Stimulated activated naive CD8-positive, alpha-beta T cell treated with anti-CD3 and anti-CD28 coated beads, Interleukin-15, amount 100 ng/mL, for 72 hours (primary cell): ENCODE results near the gene TMEM62.
"Not testable (repeated sequence)": the region's sequence is repeated elsewhere in the genome, so short reads cannot be mapped to it uniquely, and the experiment has no call there.

ENCODE experiments used
- ATAC-seq: fragments of 150-1000 bp; cut with Tn5 transposase; 2 replicates; pipeline ENCODE4 v1.10.0; 2021; ENCODE audit warnings: mild to moderate bottlenecking, moderate library complexity
- DNase-seq, 2 donors: peaks; one replicate each; pipeline ENCODE4 v3.0.0; 2021 to 2022
- H3K27ac Mint-ChIP-seq, 2 donors: one replicate each; pipeline ENCODE4 v1.8.0; 2022; ENCODE audit warnings: mild to moderate bottlenecking in 2 of 2, mixed read lengths in 2 of 2, moderate library complexity in 2 of 2
- H3K27me3 Mint-ChIP-seq: one replicate; pipeline ENCODE4 v1.8.0; 2022; ENCODE audit warnings: mixed read lengths
- H3K4me1 Mint-ChIP-seq: one replicate; pipeline ENCODE4 v1.8.0; 2022; ENCODE audit warnings: mild to moderate bottlenecking, mixed read lengths
- H3K4me3 Mint-ChIP-seq, 2 donors: one replicate each; pipeline ENCODE4 v1.8.0; 2022; ENCODE audit warnings: mild to moderate bottlenecking in 2 of 2, mixed read lengths in 2 of 2, moderate library complexity in 1 of 2
- H3K9me3 Mint-ChIP-seq, 2 donors: one replicate each; pipeline ENCODE4 v1.8.0; 2022; ENCODE audit warnings: mixed read lengths in 2 of 2

TMEM62 gene

GRCh38 chr15:43105778-43106485 lies 27.5 kb upstream of the TMEM62 start, which contains the start of gene UBR1:
Gene UBR1 (minus strand): TSS chr15:43106038. CDS start chr15:43106022, 16 bp downstream.
- Mint-ChIP-seq H3K4me3 (peak within 1 kb of the TSS; percentile 95 to 97), H3K27me3 (no peaks in the 10 kb centered on the region), H3K9me3 (no peaks in the 10 kb centered on the region), H3K27ac (peak within 1 kb of the TSS; percentile 97 to 98), H3K4me1 (peaks cover 46% of the 10 kb centered on the region)
- DNase-seq (peak; percentile 85 to 93), ATAC-seq (peak; percentile 96)

- ATAC-seq (no peak), DNase-seq (no peak)
- H3K27ac Mint-ChIP-seq, result peak overlapping the region; percentile 97 to 98
- H3K4me1 Mint-ChIP-seq, result peaks cover 40% of the 10 kb centered on the region
- no peaks in the 10 kb centered on the region for H3K27me3 Mint-ChIP-seq
- no peaks in the 10 kb centered on the region for H3K9me3 Mint-ChIP-seq
- peak overlapping the region; percentile 95 to 97 for H3K4me3 Mint-ChIP-seq
These were observed 26.9 kb upstream of the TMEM62 start for GRCh38 chr15:43106486-43106829.

GRCh38 chr15:43107751-43108150 lies 25.6 kb upstream of the TMEM62 start:
- ATAC-seq, result no peak
- Mint-ChIP-seq H3K27ac (no peak overlapping the region), H3K27me3 (no peaks in the 10 kb centered on the region), H3K4me3 (no peak overlapping the region), H3K4me1 (peaks cover 29% of the 10 kb centered on the region), H3K9me3 (no peaks in the 10 kb centered on the region)
- no peak for DNase-seq

- no peak overlapping the region for H3K27ac Mint-ChIP-seq
- no peaks in the 10 kb centered on the region for H3K9me3 Mint-ChIP-seq
- DNase-seq, result no peak
- ATAC-seq, result no peak
- peaks cover 2% of the 10 kb centered on the region for H3K27me3 Mint-ChIP-seq
- H3K4me3 Mint-ChIP-seq, result no peak overlapping the region
- H3K4me1 Mint-ChIP-seq, result peaks cover 9% of the 10 kb centered on the region
These were observed 22.0 kb upstream of the TMEM62 start for GRCh38 chr15:43111354-43111753.

- Mint-ChIP-seq H3K9me3 (no peaks in the 10 kb centered on the region), H3K4me1 (peaks cover 21% of the 10 kb centered on the region), H3K27me3 (peaks cover 20% of the 10 kb centered on the region), H3K27ac (no peak overlapping the region), H3K4me3 (no peak overlapping the region)
- ATAC-seq (no peak), DNase-seq (no peak)
These were observed 15.1 kb upstream of the TMEM62 start for GRCh38 chr15:43118286-43118685.

GRCh38 chr15:43118829-43119228 lies 14.6 kb upstream of the TMEM62 start:
- H3K27me3 Mint-ChIP-seq, result peaks cover 20% of the 10 kb centered on the region
- H3K27ac Mint-ChIP-seq, result no peak overlapping the region
- H3K9me3 Mint-ChIP-seq, result no peaks in the 10 kb centered on the region
- peaks cover 26% of the 10 kb centered on the region for H3K4me1 Mint-ChIP-seq
- DNase-seq (no peak), ATAC-seq (no peak)
- no peak overlapping the region for H3K4me3 Mint-ChIP-seq

- ATAC-seq (no peak), DNase-seq (no peak)
- Mint-ChIP-seq H3K27ac (peak overlapping the region in 1 of 2 donors; percentile 84), H3K27me3 (peaks cover 13% of the 10 kb centered on the region), H3K4me3 (no peak overlapping the region), H3K4me1 (peaks cover 28% of the 10 kb centered on the region), H3K9me3 (no peaks in the 10 kb centered on the region)
These were observed 11.5 kb upstream of the TMEM62 start for GRCh38 chr15:43121863-43122262.

GRCh38 chr15:43125100-43125661 lies 8.2 kb upstream of the TMEM62 start:
- ATAC-seq, result no peak
- Mint-ChIP-seq H3K4me3 (no peak overlapping the region), H3K9me3 (peaks cover 0 to 7% of the 10 kb centered on the region in 2 donors), H3K27ac (peak overlapping the region in 1 of 2 donors; percentile 8), H3K4me1 (peaks cover 31% of the 10 kb centered on the region), H3K27me3 (peaks cover 7% of the 10 kb centered on the region)
- no peak for DNase-seq

- peaks cover 0 to 7% of the 10 kb centered on the region in 2 donors for H3K9me3 Mint-ChIP-seq
- peaks cover 7% of the 10 kb centered on the region for H3K27me3 Mint-ChIP-seq
- H3K4me1 Mint-ChIP-seq, result peaks cover 31% of the 10 kb centered on the region
- DNase-seq, result no peak
- no peak overlapping the region for H3K4me3 Mint-ChIP-seq
- ATAC-seq, result no peak
- no peak overlapping the region for H3K27ac Mint-ChIP-seq
These were observed 7.0 kb upstream of the TMEM62 start for GRCh38 chr15:43126356-43126755.

GRCh38 chr15:43127752-43128151 lies 5.6 kb upstream of the TMEM62 start:
- peaks cover 26% of the 10 kb centered on the region for H3K4me1 Mint-ChIP-seq
- ATAC-seq (no peak), DNase-seq (no peak)
- H3K27me3 Mint-ChIP-seq, result peaks cover 7% of the 10 kb centered on the region
- no peak overlapping the region for H3K27ac Mint-ChIP-seq
- H3K9me3 Mint-ChIP-seq, result peaks cover 0 to 7% of the 10 kb centered on the region in 2 donors
- no peak overlapping the region for H3K4me3 Mint-ChIP-seq

- not testable (repeated sequence) for ATAC-seq, H3K4me3 Mint-ChIP-seq
These were observed 5.0 kb upstream of the TMEM62 start for GRCh38 chr15:43128174-43128979.

GRCh38 chr15:43128980-43129335 lies 4.4 kb upstream of the TMEM62 start:
- ATAC-seq, result no peak
- no peak overlapping the region for H3K4me3 Mint-ChIP-seq
- no peak for DNase-seq
- H3K9me3 Mint-ChIP-seq, result peaks cover 0 to 7% of the 10 kb centered on the region in 2 donors
- H3K27me3 Mint-ChIP-seq, result peaks cover 7% of the 10 kb centered on the region
- H3K27ac Mint-ChIP-seq, result no peak overlapping the region
- peaks cover 20% of the 10 kb centered on the region for H3K4me1 Mint-ChIP-seq

More at GRCh38 chr15:43128174-43128979, 5.0 kb upstream of the TMEM62 start:
- not testable (repeated sequence) for H3K9me3 Mint-ChIP-seq, H3K27me3 Mint-ChIP-seq, DNase-seq, H3K27ac Mint-ChIP-seq
- H3K4me1 Mint-ChIP-seq, result peaks cover 25% of the 10 kb centered on the region

- H3K9me3 Mint-ChIP-seq, result peaks cover 0 to 7% of the 10 kb centered on the region in 2 donors
- peaks cover 27% of the 10 kb centered on the region for H3K4me1 Mint-ChIP-seq
- no peak for DNase-seq
- H3K4me3 Mint-ChIP-seq, result peak overlapping the region; percentile 85 to 95
- ATAC-seq, result no peak
- H3K27ac Mint-ChIP-seq, result peak overlapping the region; percentile 93 to 97
- H3K27me3 Mint-ChIP-seq, result peaks cover 7% of the 10 kb centered on the region
These were observed 456 bp upstream of the TMEM62 start for GRCh38 chr15:43132830-43133429.

GRCh38 chr15:43134157-43134635 lies 810 bp downstream of the TMEM62 start:
- peak; percentile 50 for ATAC-seq

GRCh38 chr15:43135351-43135750 lies 2.0 kb downstream of the TMEM62 start:
- no peaks in the 10 kb centered on the region for H3K27me3 Mint-ChIP-seq
- no peak for ATAC-seq
- peaks cover 21% of the 10 kb centered on the region for H3K4me1 Mint-ChIP-seq
- H3K4me3 Mint-ChIP-seq, result peak overlapping the region in 1 of 2 donors; percentile 90
- no peak overlapping the region for H3K27ac Mint-ChIP-seq
- no peaks in the 10 kb centered on the region for H3K9me3 Mint-ChIP-seq
- no peak for DNase-seq

More at GRCh38 chr15:43134157-43134635, 810 bp downstream of the TMEM62 start:
- peak in 1 of 2 donors; percentile 25 for DNase-seq
- Mint-ChIP-seq H3K4me1 (peaks cover 21% of the 10 kb centered on the region), H3K27ac (peak overlapping the region; percentile 87 to 97), H3K4me3 (peak overlapping the region; percentile 85 to 90), H3K9me3 (peaks cover 0 to 5% of the 10 kb centered on the region in 2 donors), H3K27me3 (peaks cover 7% of the 10 kb centered on the region)
